DMS153 (cell line): Measurements from ENCODE around the gene TLX1.

Experiments used
- DNase-seq: peaks from one replicate; lab custom pipeline; 2025; lab: John Stamatoyannopoulos, UW

The TLX1 gene

DNA sequence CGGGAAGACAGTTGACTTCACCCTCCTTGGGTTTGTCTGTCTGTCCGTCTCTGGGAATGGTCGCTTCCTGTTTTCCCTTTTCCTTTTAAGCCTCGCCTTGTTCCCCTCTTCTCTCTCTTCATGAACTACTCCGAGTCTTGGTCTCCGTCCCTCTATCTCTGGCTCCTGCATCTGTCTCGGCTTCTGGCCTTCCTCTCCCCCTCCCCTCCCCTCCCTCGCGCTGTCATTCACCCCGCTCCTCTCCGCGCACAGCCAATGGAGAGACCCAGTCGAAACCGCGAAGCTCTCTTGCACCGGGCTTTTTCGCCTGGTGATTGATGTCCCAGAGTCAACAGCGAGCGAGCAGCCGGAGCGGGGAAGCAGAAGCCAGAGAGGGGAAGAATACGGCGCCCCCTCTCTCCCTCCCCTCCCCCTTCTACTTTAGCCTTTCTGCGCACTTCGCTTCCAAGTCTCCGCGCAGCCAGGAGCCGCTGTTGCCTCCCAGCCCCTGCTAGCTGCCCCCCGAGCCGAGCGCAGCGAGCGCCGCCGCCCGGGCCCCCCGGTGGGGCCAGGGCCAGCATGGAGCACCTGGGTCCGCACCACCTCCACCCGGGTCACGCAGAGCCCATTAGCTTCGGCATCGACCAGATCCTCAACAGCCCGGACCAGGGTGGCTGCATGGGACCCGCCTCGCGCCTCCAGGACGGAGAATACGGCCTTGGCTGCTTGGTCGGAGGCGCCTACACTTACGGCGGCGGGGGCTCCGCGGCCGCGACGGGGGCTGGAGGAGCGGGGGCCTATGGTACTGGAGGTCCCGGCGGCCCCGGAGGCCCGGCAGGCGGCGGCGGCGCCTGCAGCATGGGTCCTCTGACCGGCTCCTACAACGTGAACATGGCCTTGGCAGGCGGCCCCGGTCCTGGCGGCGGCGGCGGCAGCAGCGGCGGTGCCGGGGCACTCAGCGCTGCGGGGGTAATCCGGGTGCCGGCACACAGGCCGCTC, at the start of gene TLX1:
TSS of gene TLX1 (plus strand) at position 317 of the 978 bp plus-strand sequence. CDS start at position 559, 242 bp downstream.
- peak; percentile 60 for DNase-seq

DNA sequence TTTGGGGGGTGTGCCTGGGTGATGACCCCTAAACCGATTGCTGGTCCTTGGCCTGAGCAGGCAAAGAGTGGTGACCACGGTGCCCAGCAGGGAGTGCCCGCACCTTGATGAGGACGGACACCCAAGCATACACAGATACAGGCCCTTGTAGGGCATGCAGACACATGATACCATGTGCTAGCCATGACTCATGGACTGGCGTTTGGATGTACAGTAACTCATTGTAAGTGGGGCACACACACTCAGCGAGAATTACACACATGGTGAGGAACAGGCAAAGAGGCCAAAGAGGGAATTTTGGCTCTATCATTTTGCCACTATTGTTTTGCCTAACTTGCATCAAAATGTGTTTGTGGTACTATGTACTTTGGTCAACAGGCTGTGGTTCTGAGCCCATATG, 45.3 kb upstream of the TLX1 start:
- DNase-seq: no peak

DNA sequence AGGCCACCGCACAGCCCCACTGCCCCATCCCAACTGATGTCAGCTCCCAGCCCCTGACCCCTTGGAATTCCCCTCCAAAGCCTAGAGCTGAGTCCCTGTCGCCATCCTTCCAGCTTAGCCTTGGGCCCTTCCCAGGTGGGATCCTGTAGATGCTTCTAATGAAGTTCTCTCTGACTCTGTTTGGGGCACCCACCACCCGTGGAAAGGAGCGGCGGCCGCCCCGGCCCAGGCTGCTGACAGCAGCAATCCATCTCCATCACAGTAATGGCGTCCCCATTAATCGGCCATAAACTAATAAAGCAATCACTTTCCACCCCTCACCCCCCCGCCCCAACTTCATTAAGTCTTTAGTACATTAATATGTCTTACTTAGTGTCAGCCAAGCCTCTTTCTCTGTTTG, 43.7 kb upstream of the TLX1 start:
- DNase-seq: no peak

- DNase-seq: no peak
Observed at GRCh38 chr10:101087965-101088364, 43.1 kb upstream of the TLX1 start.

DNA sequence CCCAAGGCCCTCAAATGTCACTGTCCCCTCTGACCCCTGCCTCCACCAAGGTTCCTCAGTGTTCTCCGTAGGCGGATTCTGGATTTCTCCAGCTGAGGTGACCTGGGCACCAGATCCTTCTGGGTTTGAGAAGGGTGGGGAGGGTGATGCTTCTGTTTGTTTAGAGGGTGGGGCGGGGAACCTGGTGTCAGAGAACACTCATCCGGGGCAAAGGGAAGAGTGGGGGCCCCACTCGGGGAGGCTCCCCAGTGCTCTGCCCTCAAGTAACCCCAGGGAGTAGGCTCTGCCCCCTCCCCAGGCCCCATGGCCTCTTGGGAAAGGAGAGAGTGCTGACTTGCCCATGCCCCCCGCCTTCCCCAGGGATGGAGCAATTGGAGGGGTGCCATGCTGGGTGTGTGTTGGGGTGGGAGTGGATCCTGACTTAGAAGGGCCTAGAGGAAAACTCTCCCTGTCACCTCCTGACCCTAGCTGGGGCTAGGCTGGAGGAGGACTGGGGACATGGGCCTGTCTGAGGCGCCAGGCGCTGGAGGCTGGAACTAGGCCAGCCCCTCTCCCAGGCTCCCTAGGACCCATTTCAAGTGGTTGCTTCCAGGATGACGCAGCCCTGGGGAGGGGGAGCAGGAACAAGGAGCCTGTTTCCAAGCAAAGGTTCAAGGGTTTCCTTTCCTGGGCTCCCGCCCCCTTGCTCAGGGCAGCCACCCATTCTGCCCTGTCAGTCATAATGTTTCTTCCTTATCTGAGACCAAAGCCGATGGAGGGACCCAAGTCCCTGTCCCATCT, 41.4 kb upstream of the TLX1 start:
- DNase-seq: peak; percentile 62

DNA sequence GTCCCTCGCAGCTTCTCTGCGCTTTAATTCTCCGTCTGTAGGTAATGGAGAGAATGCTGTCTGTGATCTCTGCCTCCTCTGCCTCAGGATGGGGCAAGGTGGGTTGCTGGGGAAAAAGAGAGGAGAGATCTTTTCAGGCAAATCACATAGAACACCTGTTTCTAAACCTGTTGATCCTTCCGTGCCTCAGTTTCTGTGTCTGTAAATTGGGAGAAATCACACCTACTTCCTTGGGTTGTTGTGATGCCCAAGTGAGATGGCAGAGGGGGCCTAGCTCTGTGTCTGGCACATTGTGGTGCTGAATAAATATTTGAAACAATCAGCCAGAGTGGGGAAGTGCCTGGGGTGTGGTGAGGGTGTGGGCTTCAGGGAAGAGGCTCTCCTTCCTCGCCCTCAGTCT, 40.5 kb upstream of the TLX1 start:
- DNase-seq: no peak

- DNase-seq: peak; percentile 49
Observed at GRCh38 chr10:101091546-101092290, 39.4 kb upstream of the TLX1 start.

- DNase-seq: no peak
Observed at GRCh38 chr10:101092881-101093354, 38.2 kb upstream of the TLX1 start.

GRCh38 chr10:101094121-101094879, 36.8 kb upstream of the TLX1 start:
- DNase-seq: no peak

GRCh38 chr10:101095004-101095403, 36.1 kb upstream of the TLX1 start:
- DNase-seq: no peak

- DNase-seq: peak; percentile 96
Observed at GRCh38 chr10:101095550-101096213, 35.4 kb upstream of the TLX1 start.

- peak; percentile 7 for DNase-seq
Observed at GRCh38 chr10:101096378-101096777, 34.7 kb upstream of the TLX1 start.

GRCh38 chr10:101097881-101098280, 33.2 kb upstream of the TLX1 start:
- DNase-seq: no peak

DNA sequence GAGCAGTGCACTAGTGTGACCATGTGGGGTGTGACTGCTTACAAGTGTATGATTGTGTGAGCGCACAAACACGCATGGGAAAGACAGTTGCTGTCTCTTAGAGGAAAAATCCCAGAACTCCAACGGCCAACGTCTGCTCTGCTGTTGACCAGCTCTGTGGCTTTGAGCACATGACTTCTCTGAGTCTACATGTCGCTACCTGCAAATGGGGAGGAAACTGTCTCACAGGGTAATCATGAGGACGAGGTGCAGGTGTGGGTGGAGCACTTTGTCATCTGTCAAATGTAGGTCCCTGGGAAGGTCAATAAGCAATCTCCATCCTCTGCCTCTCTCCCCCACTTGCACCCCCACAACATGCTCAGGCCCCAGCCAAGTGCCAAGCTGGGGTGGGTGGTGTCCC, 31.2 kb upstream of the TLX1 start:
- peak; percentile 56 for DNase-seq

DNA sequence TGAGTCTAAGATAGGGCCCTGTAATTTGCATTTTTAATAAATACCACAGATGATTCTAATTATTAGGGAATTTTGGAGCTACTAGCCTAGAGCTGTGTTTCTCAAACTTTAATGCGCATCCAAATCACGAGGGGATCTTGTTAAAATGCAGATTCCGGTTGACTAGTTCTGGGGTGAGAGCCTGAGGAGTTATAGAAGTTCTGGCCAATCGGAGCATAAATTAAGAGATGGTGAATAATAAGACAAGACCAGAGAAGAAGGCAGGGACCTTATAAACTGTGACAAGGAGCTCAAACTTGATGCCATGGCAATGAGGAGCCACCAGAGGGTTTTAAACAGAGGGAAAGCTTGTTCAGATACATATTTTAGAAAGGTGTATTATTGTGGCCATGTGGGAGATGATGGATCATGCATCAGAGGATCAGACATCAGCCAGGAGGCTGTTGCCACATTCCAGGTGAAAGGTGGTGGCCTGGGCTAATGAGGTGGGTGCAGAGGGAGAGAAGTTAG, 29.7 kb upstream of the TLX1 start:
- DNase-seq: no peak

DNA sequence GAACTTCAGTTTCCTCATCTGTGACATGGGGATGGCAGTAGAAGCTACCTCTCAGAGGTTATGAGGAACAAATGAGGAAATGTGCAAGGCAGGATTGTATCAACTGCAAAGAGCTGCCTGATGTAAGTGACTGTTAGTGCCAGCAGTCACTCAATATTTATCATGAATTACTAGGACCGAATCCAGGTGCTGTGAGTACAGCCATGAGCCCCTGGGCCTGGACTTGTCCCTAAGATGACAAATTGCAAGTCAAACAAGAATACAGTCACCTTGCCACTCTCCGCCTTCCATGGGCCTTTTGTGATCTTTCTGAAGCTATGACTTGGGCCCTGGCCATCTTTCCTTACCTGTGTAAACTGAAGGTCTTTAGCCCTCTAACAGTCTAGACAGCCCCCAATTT, 27.7 kb upstream of the TLX1 start:
- no peak for DNase-seq

DNA sequence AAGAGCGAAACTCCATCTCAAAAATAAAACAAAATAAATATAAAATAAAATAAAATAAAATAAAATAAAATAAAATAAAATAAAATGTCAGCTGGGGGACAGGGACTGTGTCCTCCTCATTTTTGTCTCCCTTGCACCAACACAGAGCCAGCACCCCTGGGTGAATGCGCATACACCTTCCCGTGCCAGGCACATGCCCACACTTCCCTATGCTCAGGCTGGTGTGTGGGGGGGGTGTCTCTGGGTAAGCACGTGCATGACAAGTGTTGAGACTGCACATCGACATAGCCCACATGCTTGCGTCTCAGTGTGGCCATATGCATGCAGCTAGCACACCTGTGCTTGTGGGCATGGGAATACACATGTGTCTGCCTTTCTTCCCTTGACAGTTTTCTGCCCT, 24.7 kb upstream of the TLX1 start:
- no peak for DNase-seq

- no peak for DNase-seq
Observed at GRCh38 chr10:101107771-101108170, 23.3 kb upstream of the TLX1 start.

- peak; percentile 34 for DNase-seq
Observed at GRCh38 chr10:101110856-101111523, 20.1 kb upstream of the TLX1 start.

GRCh38 chr10:101111547-101111946, 19.6 kb upstream of the TLX1 start:
- DNase-seq: no peak
